Osteocyte (in vitro differentiated cells): ENCODE measurements around the gene IDUA. TPM values are rescaled to one million over a fixed set of nuclear protein-coding genes. Genes with fewer than 3 reads are reported as not detected.

Experiments used
- DNase-seq: peaks from one replicate; pipeline ENCODE4 v3.0.0; 2021; ENCODE audit warnings: mixed read lengths; ENCODE audit not compliant: unreplicated experiment; ENCODE audit errors: extremely low spot score
- H3K27ac Mint-ChIP-seq: one replicate; pipeline ENCODE4 v1.8.0; 2021; ENCODE audit warnings: mild to moderate bottlenecking, mixed read lengths; ENCODE audit not compliant: unreplicated experiment
- H3K27me3 Mint-ChIP-seq: one replicate; pipeline ENCODE4 v1.8.0; 2021; ENCODE audit warnings: mixed read lengths; ENCODE audit not compliant: unreplicated experiment
- H3K36me3 Mint-ChIP-seq: one replicate; pipeline ENCODE4 v1.8.0; 2021; ENCODE audit warnings: mixed read lengths; ENCODE audit not compliant: unreplicated experiment
- H3K4me1 Mint-ChIP-seq: one replicate; pipeline ENCODE4 v1.8.0; 2021; ENCODE audit warnings: mixed read lengths; ENCODE audit not compliant: unreplicated experiment
- H3K4me3 Mint-ChIP-seq: one replicate; pipeline ENCODE4 v1.8.0; 2021; ENCODE audit warnings: mild to moderate bottlenecking, moderate library complexity, mixed read lengths; ENCODE audit not compliant: unreplicated experiment
- H3K9me3 Mint-ChIP-seq: one replicate; pipeline ENCODE4 v1.8.0; 2021; ENCODE audit warnings: mixed read lengths; ENCODE audit not compliant: unreplicated experiment
- CTCF ChIP-seq: fragments of 200-600 bp; sonication (generic); IDR thresholded peaks from 2 replicates; pipeline ENCODE4 v1.5.0; 2021; ENCODE audit warnings: antibody characterized with exemption, mild to moderate bottlenecking, moderate library complexity
- total RNA-seq: library from RNA; stranded (reverse); gene quantifications from 2 replicates; pipeline ENCODE4 v1.2.1, GENCODE V29; 2021

Gene IDUA
- total RNA-seq, 1 donor from 2014 or later = 67.8 TPM

- Mint-ChIP-seq H3K4me3 (no peak overlapping the region), H3K27ac (no peak overlapping the region), H3K27me3 (no peaks in the 10 kb centered on the region), H3K4me1 (peaks cover 17% of the 10 kb centered on the region), H3K36me3 (no peaks in the 10 kb centered on the region), H3K9me3 (no peaks in the 10 kb centered on the region)
- no peak for TF ChIP-seq CTCF
- DNase-seq = no peak
Observed at GRCh38 chr4:1019320-1019719, 32.5 kb downstream of the IDUA start.

- no peak overlapping the region for H3K27ac Mint-ChIP-seq
- H3K27me3 Mint-ChIP-seq = no peaks in the 10 kb centered on the region
- DNase-seq = no peak
- H3K4me1 Mint-ChIP-seq = peaks cover 16% of the 10 kb centered on the region
- H3K4me3 Mint-ChIP-seq = no peak overlapping the region
- H3K9me3 Mint-ChIP-seq = no peaks in the 10 kb centered on the region
- no peak for TF ChIP-seq CTCF
- no peaks in the 10 kb centered on the region for H3K36me3 Mint-ChIP-seq
Observed at GRCh38 chr4:1019729-1020470, 33.1 kb downstream of the IDUA start.

GRCh38 chr4:1021386-1022050 lies 34.7 kb downstream of the IDUA start:
- H3K4me1 Mint-ChIP-seq = peaks cover 14% of the 10 kb centered on the region
- no peaks in the 10 kb centered on the region for H3K27me3 Mint-ChIP-seq
- H3K36me3 Mint-ChIP-seq = peaks cover 4% of the 10 kb centered on the region
- H3K9me3 Mint-ChIP-seq = no peaks in the 10 kb centered on the region
- no peak overlapping the region for H3K27ac Mint-ChIP-seq
- no peak for DNase-seq
- H3K4me3 Mint-ChIP-seq = no peak overlapping the region
- no peak for TF ChIP-seq CTCF

- H3K27me3 Mint-ChIP-seq = no peaks in the 10 kb centered on the region
- no peak for DNase-seq
- H3K36me3 Mint-ChIP-seq = peaks cover 4% of the 10 kb centered on the region
- H3K27ac Mint-ChIP-seq = no peak overlapping the region
- H3K4me3 Mint-ChIP-seq = no peak overlapping the region
- no peaks in the 10 kb centered on the region for H3K9me3 Mint-ChIP-seq
- peaks cover 15% of the 10 kb centered on the region for H3K4me1 Mint-ChIP-seq
- no peak for TF ChIP-seq CTCF
Observed at GRCh38 chr4:1022051-1022738, 35.4 kb downstream of the IDUA start.

- peaks cover 4% of the 10 kb centered on the region for H3K36me3 Mint-ChIP-seq
- H3K4me1 Mint-ChIP-seq = peaks cover 17% of the 10 kb centered on the region
- TF ChIP-seq CTCF = no peak
- no peak for DNase-seq
- H3K4me3 Mint-ChIP-seq = no peak overlapping the region
- H3K27ac Mint-ChIP-seq = no peak overlapping the region
- no peaks in the 10 kb centered on the region for H3K9me3 Mint-ChIP-seq
- no peaks in the 10 kb centered on the region for H3K27me3 Mint-ChIP-seq
Observed at GRCh38 chr4:1022739-1023066, 35.9 kb downstream of the IDUA start.
